ENCODE data around the gene OSCP1.

Gene OSCP1

DNA sequence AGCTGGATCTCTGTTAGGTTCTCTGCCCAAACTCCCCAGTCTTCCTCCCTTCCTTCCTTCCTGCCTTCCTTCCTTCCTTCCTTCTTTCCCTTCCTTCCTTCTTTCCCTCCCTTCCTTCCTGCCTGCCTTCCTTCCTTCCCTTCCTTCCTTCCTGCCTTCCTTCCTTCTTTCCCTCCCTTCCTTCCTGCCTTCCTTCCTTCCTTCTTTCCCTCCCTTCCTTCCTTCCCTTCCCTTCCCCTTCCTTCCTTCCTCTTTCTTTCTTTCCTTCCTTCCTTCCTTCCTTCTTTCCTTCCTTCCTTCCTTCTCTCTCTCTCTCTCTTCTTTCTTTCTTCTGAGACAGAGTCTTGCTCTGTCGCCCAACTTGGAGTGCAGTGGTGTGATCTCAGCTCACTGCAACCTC is 43.8 kb downstream of the OSCP1 start:
- Mint-ChIP-seq H3K27me3 (no peaks in the 10 kb centered on the region), H3K4me3 (no peak overlapping the region), H3K36me3 (no peaks in the 10 kb centered on the region), H3K4me1 (peaks cover 20% of the 10 kb centered on the region), H3K27ac (peak overlapping the region; percentile 86), H3K9me3 (no peaks in the 10 kb centered on the region)

DNA sequence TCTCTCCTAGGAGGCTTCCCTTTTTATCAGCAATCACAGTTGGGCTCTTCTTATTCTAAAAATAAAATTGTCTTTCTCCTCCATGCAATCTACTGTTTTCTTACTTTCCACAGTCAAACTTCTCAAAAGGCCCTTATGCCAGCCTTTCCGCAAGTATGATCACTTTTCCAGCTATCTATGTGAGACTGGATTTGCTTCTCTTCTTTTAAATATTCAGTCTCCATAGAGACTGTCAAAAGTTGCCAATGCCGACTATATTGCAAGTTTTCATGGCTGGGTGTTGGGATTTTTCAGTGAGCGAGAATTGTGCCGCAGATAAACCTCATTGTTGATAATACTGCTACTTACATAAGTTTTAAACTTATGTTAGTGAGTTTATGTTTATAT is 47.8 kb downstream of the OSCP1 start:
- no peaks in the 10 kb centered on the region for H3K27me3 Mint-ChIP-seq
- H3K9me3 Mint-ChIP-seq = no peaks in the 10 kb centered on the region
- peaks cover 28% of the 10 kb centered on the region for H3K4me1 Mint-ChIP-seq
- no peak overlapping the region for H3K4me3 Mint-ChIP-seq
- no peak overlapping the region for H3K27ac Mint-ChIP-seq
- peaks cover 1% of the 10 kb centered on the region for H3K36me3 Mint-ChIP-seq

DNA sequence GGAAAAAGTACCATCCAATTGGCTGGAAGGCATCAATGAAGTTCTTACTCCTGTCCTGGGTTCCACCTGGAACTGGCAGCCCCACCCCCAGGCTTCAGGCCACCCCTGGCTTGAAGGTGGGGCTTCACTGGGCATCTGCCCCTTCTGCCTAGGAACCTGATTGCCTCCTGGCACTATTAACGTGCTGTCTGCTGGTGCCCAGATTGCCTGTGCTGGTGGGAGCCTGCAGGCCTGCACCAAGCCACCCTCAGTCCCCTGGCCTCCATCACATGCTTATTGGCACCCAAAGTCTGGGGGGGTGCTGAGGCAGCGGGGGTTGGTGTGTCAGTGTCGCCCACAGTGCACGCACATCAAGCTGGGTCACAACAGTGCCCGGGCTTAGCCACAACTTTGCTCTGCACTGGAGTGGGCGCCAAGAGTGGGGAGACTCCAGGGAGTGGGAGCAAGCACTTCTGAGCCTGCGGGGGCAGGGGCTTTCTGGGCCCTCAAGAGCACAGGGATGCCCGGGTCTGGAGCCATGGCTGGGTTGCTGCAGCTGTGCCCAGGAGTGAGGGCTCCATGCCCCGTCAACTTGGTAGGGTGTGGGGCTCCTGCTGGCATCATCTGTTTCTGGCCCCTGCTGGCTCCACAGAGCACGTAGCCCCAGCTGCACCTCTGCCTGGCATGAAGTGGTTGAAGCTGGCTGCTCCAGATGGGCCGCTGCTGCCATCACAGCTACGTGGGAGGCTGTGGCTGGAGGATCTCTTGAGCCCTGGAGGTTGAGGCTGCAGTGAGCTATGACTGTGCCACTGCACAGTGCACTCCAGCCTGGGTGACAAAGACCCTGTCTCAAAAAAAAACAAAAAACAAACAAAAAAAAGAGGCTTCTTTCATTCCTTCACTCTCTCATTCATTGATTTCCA is 48.4 kb downstream of the OSCP1 start:
- Mint-ChIP-seq H3K27ac (peak overlapping the region; percentile 12), H3K4me1 (peaks cover 26% of the 10 kb centered on the region), H3K4me3 (peak overlapping the region; percentile 30), H3K9me3 (no peaks in the 10 kb centered on the region), H3K36me3 (peaks cover 4% of the 10 kb centered on the region), H3K27me3 (no peaks in the 10 kb centered on the region)

DNA sequence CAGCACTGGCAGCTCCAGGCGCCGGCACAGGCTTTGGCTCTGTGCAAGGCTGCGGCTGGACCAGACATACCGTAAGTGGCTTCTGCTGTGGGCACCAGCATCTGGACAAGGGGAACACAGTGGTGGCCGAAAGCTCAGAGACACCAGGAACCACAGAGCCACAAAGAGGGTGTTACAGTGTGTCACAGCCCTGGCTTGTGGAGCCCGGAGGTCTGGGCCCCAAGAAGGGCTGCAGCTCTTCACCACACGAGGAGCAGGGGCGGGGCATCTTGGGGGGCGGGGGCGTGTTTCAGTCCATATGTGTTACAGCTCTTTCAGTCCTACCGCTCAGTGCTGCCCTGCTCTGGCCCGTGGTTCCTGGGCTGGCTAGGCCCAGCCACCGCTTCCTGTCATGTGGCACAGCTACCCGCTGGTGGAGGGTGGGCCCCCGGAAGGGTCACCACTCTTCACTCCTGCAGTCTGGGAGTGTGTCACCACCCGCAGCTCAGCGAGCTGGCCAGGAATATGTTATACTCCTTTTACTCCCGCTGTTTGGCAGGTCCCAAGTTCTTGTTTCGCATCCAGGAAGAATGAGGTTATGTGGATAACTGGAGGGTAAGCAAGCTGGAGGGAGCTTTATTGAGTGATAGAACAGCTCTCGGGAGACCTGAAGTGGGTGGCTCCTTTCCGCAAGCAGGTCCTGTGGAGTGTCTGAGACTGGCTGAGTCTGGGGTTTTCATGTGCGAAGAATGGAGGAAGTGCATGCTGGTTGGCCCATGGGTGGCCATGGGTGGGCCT is 49.2 kb downstream of the OSCP1 start:
- H3K27me3 Mint-ChIP-seq = no peaks in the 10 kb centered on the region

DNA sequence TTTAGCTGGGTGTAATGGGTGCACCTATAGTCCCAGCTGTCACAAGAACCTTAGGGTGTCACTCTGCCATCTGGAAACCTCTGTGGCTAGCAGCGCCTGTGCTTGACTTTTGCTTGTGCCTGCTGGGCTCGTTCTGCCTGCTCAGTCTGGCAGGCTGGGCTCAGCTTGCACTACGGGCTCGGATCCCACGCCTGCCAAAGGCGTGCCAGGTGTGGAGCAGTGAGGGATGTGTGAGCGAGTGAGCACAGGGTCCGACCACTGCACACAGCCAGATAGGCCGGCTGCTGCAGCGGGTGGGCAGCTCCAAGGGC is 49.8 kb downstream of the OSCP1 start:
- peaks cover 4% of the 10 kb centered on the region for H3K36me3 Mint-ChIP-seq
- no peaks in the 10 kb centered on the region for H3K9me3 Mint-ChIP-seq
- H3K4me1 Mint-ChIP-seq = peaks cover 26% of the 10 kb centered on the region
- H3K4me3 Mint-ChIP-seq = no peak overlapping the region
- no peak overlapping the region for H3K27ac Mint-ChIP-seq
- H3K27me3 Mint-ChIP-seq = no peaks in the 10 kb centered on the region

More for the DNA sequence above, 49.2 kb downstream of the OSCP1 start:
- no peaks in the 10 kb centered on the region for H3K9me3 Mint-ChIP-seq
- H3K4me3 Mint-ChIP-seq = peak overlapping the region; percentile 30
- H3K4me1 Mint-ChIP-seq = peaks cover 26% of the 10 kb centered on the region
- H3K36me3 Mint-ChIP-seq = peaks cover 4% of the 10 kb centered on the region
- peak overlapping the region; percentile 12 for H3K27ac Mint-ChIP-seq

DNA sequence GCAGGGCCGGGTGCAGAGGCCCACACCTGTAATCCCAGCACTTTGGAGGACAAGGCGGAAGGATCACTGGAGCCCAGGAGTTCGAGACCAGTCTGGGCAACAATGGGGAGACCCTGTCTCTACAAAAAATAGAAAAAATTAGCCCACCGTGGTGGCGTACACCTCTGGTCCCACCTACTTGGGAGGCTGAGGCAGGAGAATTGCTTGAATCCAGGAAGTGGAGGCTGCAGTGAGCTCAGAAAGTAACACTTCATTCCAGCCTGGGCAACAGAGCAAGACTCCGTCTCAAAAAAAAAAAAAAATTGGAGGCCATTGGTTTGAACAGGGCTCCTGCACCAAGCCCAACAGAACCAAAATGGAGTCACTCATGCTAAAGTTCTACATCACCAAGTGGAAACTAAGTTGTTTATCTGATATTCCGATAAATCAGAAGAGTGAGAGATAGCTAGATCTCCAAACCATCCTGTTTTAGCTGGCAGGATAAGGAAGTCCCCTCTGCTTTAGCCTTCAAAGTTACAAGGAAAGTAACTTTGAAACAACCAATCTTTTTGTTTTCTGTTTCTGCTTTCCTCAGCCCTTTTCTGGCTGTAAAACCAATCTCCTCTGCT is 51.8 kb downstream of the OSCP1 start:
- peaks cover 30% of the 10 kb centered on the region for H3K4me1 Mint-ChIP-seq

DNA sequence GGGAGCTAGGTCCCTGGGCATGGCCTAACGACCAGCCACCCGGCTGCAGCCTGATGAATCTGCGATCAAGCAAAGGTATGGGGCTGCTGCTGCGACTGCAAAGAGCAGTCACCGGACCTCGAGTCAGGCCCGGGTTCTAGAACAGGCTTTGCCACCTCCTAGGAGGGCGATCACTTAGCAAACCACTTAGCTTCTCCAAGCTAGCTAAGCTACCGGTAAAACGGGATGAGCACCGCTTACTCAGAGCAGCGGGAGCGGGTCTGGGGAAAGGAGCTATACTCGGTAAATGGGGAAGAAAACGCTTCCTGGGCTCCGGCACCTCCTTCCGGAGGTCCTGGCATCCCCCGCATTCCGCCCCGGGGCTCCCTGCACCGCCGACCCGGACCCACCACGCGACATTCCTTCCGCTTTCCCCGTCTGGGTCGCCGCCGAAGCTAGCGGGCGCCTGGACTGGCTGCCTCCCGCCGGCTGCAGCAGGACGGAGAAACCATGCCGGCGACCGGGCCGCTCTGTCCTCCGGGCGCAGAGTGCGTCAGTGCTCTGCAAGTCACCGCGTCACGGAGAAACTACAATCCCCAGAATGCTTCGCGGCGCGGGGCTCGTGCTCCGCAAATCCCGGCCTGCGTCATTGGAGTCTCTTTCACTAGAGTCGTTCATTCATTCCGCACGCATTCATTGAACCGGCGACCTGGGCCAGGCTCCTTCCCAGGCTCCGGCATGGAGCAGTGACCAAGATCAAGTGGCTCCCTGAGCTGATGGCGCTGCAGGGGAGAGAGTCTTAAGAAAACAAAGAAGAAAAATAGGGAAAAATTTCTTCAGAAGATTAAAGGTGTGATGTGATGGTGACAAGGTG is 52.6 kb downstream of the OSCP1 start, which contains the start of gene LSM10:
LSM10 (minus strand) TSS at position 531 of the 853 bp plus-strand sequence. CDS start 3,779 bp downstream, outside the sequence.
- Mint-ChIP-seq H3K4me3 (peak within 1 kb of the TSS; percentile 96), H3K27ac (peak within 1 kb of the TSS; percentile 100), H3K9me3 (no peaks in the 10 kb centered on the region), H3K36me3 (peaks cover 12% of the 10 kb centered on the region), H3K4me1 (peaks cover 35% of the 10 kb centered on the region), H3K27me3 (no peaks in the 10 kb centered on the region)

More for the DNA sequence above, 51.8 kb downstream of the OSCP1 start:
- H3K27me3 Mint-ChIP-seq = no peaks in the 10 kb centered on the region
- H3K27ac Mint-ChIP-seq = peak overlapping the region; percentile 100
- H3K4me3 Mint-ChIP-seq = peak overlapping the region; percentile 96
- H3K36me3 Mint-ChIP-seq = peaks cover 6% of the 10 kb centered on the region
- no peaks in the 10 kb centered on the region for H3K9me3 Mint-ChIP-seq

DNA sequence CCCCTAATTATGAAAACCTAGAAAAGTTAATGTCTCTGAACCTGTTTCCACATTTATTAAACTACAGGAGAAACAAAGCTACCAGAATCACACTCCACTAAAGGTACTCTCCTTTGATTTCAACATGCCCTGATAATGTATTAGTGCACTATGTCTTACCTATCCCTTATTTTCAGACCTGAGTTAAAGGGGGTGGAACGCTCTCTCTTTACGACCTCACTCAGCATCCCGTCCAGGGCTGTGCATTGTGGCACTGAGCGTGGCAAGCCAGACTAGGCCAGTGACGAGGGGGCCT is 53.2 kb downstream of the OSCP1 start:
- peaks cover 34% of the 10 kb centered on the region for H3K4me1 Mint-ChIP-seq
- H3K9me3 Mint-ChIP-seq = no peaks in the 10 kb centered on the region

DNA sequence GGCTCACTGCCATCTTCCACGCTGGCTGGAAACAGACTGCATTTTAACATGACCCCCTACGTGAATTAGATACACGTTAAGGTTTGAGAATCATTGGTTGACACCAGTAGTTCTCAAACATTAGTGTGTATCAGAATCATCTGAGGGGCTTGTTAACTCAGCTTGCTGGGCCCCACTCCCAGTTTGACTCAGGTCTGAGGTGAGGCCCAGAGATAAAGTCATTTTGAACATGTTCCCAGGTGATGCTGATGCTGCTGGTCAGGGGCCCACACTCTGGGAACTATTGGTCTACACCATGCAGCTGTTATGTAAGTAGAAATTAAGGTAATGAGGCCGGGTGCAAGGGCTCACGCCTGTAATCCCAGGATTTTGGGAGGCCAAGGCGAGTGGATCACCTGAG is 53.9 kb downstream of the OSCP1 start:
- Mint-ChIP-seq H3K9me3 (no peaks in the 10 kb centered on the region), H3K27ac (peak overlapping the region; percentile 100), H3K4me1 (peaks cover 32% of the 10 kb centered on the region), H3K36me3 (peaks cover 16% of the 10 kb centered on the region), H3K27me3 (no peaks in the 10 kb centered on the region), H3K4me3 (peak overlapping the region; percentile 96)

More for the DNA sequence above, 53.2 kb downstream of the OSCP1 start:
- Mint-ChIP-seq H3K4me3 (peak overlapping the region; percentile 96), H3K27me3 (no peaks in the 10 kb centered on the region), H3K36me3 (peaks cover 15% of the 10 kb centered on the region), H3K27ac (peak overlapping the region; percentile 100)

DNA sequence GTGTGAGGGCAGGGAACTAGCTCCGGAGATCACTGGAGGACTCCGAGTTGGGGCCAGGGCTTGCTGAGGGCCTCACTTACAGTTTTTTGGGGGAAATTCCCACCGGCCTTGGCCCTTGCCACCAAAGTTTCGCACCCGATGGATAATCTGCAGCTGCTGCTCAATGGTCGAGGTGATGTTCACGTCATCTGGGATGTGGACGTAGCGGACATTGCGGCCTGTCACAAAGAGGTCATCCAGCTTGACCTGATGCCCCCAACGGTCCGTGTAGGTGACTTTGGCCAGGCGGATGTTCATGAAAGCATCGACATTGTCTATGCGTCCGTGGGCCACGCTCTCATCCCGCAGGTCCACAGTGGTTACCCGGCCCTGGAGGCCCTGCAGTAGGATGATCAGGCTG is 56.6 kb downstream of the OSCP1 start:
- Mint-ChIP-seq H3K4me1 (peaks cover 34% of the 10 kb centered on the region), H3K9me3 (no peaks in the 10 kb centered on the region), H3K36me3 (peaks cover 27% of the 10 kb centered on the region), H3K27me3 (no peaks in the 10 kb centered on the region), H3K4me3 (no peak overlapping the region), H3K27ac (no peak overlapping the region)

DNA sequence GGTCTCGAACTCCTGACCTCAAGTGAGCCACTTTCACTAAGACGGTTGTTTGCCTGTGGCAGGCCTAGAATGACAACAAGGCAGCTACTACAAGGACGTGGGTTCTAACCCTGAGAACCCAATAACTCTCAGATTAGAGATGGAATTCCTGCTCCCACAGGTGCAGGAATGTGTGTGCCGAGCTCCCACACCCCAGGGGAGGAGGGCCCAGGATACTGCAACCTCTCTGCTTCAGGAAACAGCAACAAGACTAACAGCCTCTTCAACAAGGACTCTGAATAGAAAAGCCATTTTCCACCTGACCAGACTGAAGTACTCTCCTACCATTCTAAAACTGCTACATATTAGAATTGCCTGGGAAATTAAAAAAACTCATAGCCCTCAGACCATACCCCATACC is 57.4 kb downstream of the OSCP1 start:
- Mint-ChIP-seq H3K36me3 (peaks cover 27% of the 10 kb centered on the region), H3K4me1 (peaks cover 30% of the 10 kb centered on the region), H3K27ac (no peak overlapping the region), H3K9me3 (no peaks in the 10 kb centered on the region), H3K27me3 (no peaks in the 10 kb centered on the region), H3K4me3 (no peak overlapping the region)

DNA sequence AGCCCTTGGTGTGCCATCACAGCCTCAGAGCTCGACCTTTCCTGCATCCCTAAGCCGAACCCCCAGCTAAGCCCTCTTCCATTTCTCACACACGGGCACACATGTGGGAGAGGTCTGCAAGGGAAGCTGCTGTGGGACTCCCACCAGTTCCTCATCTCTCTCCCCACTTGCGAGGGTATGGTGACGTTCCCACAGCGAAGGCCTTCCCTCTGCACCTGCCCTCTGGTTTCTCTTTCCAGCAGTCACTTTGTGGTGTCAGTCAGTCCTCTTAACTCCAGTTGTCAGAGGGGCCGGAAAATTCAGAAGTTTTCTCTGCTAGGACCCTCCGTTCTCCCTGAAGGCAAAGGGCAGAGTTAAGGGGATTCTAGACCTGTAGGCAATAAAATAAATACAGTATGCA is 59.0 kb downstream of the OSCP1 start:
- H3K36me3 Mint-ChIP-seq = peaks cover 23% of the 10 kb centered on the region
- peaks cover 36% of the 10 kb centered on the region for H3K4me1 Mint-ChIP-seq
- no peaks in the 10 kb centered on the region for H3K27me3 Mint-ChIP-seq
- H3K4me3 Mint-ChIP-seq = no peak overlapping the region
- no peak overlapping the region for H3K27ac Mint-ChIP-seq
- H3K9me3 Mint-ChIP-seq = no peaks in the 10 kb centered on the region

DNA sequence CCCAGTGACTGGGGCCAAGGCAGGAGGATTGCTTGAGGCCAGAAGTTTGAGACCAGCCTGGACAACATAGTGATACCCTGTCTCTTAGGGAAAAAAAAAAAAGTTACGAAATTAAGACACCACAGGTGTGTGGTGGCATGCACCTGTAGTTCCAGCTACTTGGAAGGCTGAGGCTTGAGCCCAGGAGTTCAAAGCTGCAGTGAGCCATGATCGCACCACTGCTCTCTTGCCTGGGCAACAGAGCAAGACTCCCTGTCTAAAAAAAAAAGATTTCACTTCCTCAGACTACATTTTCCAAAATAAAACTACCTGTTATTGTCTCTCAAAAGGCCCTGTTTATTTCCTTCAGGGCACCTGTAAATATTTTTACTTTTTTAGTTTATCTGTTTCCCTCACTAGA is 59.8 kb downstream of the OSCP1 start:
- Mint-ChIP-seq H3K27ac (peak overlapping the region; percentile 76), H3K27me3 (no peaks in the 10 kb centered on the region), H3K4me3 (no peak overlapping the region), H3K9me3 (no peaks in the 10 kb centered on the region), H3K36me3 (peaks cover 23% of the 10 kb centered on the region), H3K4me1 (peaks cover 35% of the 10 kb centered on the region)

DNA sequence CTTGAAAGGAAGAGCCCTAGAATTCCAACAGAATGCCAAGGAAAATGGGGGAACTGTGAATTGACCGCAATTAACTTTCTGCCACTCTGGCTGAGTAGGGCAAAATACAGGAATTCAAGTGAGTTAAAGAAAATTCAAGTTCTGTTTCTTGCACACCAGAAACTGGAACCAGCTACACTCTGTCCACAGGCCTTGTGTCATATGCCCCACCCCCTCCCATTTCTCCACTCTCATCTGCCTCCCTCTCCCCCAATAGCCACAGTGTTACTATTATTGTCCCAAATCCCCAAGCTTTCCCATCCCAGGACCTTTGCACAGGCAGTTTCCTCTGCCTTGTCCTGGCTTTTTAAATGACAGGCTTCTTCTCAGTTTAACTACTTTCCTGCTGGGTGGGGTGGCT is 60.3 kb downstream of the OSCP1 start:
- Mint-ChIP-seq H3K36me3 (peaks cover 23% of the 10 kb centered on the region), H3K4me3 (no peak overlapping the region), H3K9me3 (no peaks in the 10 kb centered on the region), H3K27ac (peak overlapping the region; percentile 76), H3K27me3 (no peaks in the 10 kb centered on the region), H3K4me1 (peaks cover 34% of the 10 kb centered on the region)

DNA sequence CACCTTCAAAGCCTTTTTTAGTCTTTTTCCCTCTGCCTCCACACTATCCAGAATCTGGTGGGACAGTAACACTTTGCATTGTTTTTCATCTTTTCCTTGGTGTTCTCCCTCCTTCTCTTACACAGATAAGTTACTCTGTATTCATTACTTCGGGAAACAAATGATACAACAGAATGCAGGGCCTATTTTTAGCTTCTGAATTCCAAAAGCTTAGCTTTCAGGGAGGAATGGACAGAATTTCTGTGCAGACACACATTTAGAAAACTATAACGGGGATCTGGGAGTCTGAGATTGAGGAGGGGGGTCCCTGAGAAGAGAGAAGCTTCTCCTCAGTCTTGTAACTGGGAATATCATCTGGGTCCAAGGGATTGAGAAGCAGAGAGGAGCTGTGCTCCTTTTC is 61.0 kb downstream of the OSCP1 start:
- Mint-ChIP-seq H3K27ac (peak overlapping the region; percentile 94), H3K9me3 (no peaks in the 10 kb centered on the region), H3K4me3 (no peak overlapping the region), H3K27me3 (no peaks in the 10 kb centered on the region), H3K4me1 (peaks cover 38% of the 10 kb centered on the region), H3K36me3 (peaks cover 21% of the 10 kb centered on the region)

Data from activated naive CD4-positive, alpha-beta T cell treated with anti-CD3 and anti-CD28 coated beads, Interleukin-2, amount 50 U/mL, for 24 hours (primary cell).